Neuronal stem cell (in vitro differentiated cells): ENCODE measurements around the gene SEC14L1.

ENCODE experiments used
- DNase-seq: peaks from one replicate; pipeline ENCODE4 v3.0.0-alpha.2; 2013; ENCODE audit warnings: low spot score
- H2AFZ ChIP-seq: one replicate; pipeline ENCODE4 v1.6.1; 2013; ENCODE audit warnings: mild to moderate bottlenecking, low read length, inconsistent platforms
- H2AK5ac ChIP-seq: 2 replicates; pipeline ENCODE4 v1.6.1; 2013; ENCODE audit warnings: low read depth, mild to moderate bottlenecking, inconsistent platforms, low read length, moderate library complexity, mixed read lengths
- H2BK120ac ChIP-seq: 2 replicates; pipeline ENCODE4 v1.6.1; 2013; ENCODE audit warnings: low read depth, mild to moderate bottlenecking, inconsistent platforms, low read length, moderate library complexity, mixed read lengths
- H2BK12ac ChIP-seq: one replicate; pipeline ENCODE4 v1.6.1; 2013; ENCODE audit warnings: low read length, inconsistent platforms
- H2BK15ac ChIP-seq: 2 replicates; pipeline ENCODE4 v1.6.1; 2013; ENCODE audit warnings: mild to moderate bottlenecking, low read length, inconsistent platforms, mixed read lengths
- H2BK5ac ChIP-seq: one replicate; pipeline ENCODE4 v1.6.1; 2013; ENCODE audit warnings: inconsistent platforms, mild to moderate bottlenecking, low read length, moderate library complexity
- H3K14ac ChIP-seq: one replicate; pipeline ENCODE4 v1.6.1; 2013; ENCODE audit warnings: low read length, inconsistent platforms
- H3K18ac ChIP-seq: 2 replicates; pipeline ENCODE4 v1.6.1; 2013; ENCODE audit warnings: low read length, inconsistent platforms
- H3K23ac ChIP-seq: 2 replicates; pipeline ENCODE4 v1.6.1; 2013; ENCODE audit warnings: low read depth, mild to moderate bottlenecking, mixed read lengths, low read length, inconsistent platforms; ENCODE audit not compliant: poor library complexity
- H3K27ac ChIP-seq: replicated peaks from 3 replicates; pipeline ENCODE4 v1.5.1; 2013; ENCODE audit warnings: low read length, inconsistent platforms
- H3K27me3 ChIP-seq, 3 experiments: 2 replicates each; pipeline ENCODE4 v1.6.1; 2013; ENCODE audit warnings: low read length in 3 of 3, mild to moderate bottlenecking in 2 of 3, inconsistent platforms in 1 of 3, low read depth in 1 of 3, mixed read lengths in 1 of 3, moderate library complexity in 1 of 3; ENCODE audit not compliant: control insufficient read depth in 3 of 3, insufficient read depth in 3 of 3
- H3K36me3 ChIP-seq, 2 donors: replicated peaks in 1 of 2; 2 replicates each; pipeline ENCODE4 v1.6.1; 2013; ENCODE audit warnings: low read length in 2 of 2; ENCODE audit not compliant: control insufficient read depth in 2 of 2, insufficient read depth in 2 of 2
- H3K4ac ChIP-seq: 2 replicates; pipeline ENCODE4 v1.6.1; 2013; ENCODE audit warnings: inconsistent platforms, mild to moderate bottlenecking, low read length, moderate library complexity
- H3K4me1 ChIP-seq, 2 donors: 1 replicate in 1 of 2; 2 replicates in 1 of 2; pipeline ENCODE4 v1.6.1; 2013; ENCODE audit warnings: low read length in 2 of 2, low read depth in 1 of 2; ENCODE audit not compliant: control insufficient read depth in 2 of 2, insufficient read depth in 1 of 2
- H3K4me2 ChIP-seq: one replicate; pipeline ENCODE4 v1.6.1; 2013; ENCODE audit warnings: mild to moderate bottlenecking, low read length, inconsistent platforms; ENCODE audit not compliant: insufficient read depth, poor library complexity, severe bottlenecking
- H3K4me3 ChIP-seq, 2 donors: 2 replicates each; pipeline ENCODE4 v1.5.1; 2013; ENCODE audit warnings: low read length in 2 of 2, mild to moderate bottlenecking in 2 of 2, inconsistent platforms in 1 of 2, moderate library complexity in 1 of 2
- H3K79me1 ChIP-seq: one replicate; pipeline ENCODE4 v1.6.1; 2013; ENCODE audit warnings: low read depth, mild to moderate bottlenecking, inconsistent platforms, low read length, moderate library complexity
- H3K9ac ChIP-seq: one replicate; pipeline ENCODE4 v1.6.1; 2013; ENCODE audit warnings: mild to moderate bottlenecking, low read depth, low read length, inconsistent platforms; ENCODE audit not compliant: poor library complexity
- H3K9me3 ChIP-seq, 2 donors: replicated peaks in 1 of 2; 2 replicates each; pipeline versions ENCODE3 to v1.6.1; 2013; ENCODE audit warnings: low read length in 2 of 2, mild to moderate bottlenecking in 2 of 2, inconsistent platforms in 1 of 2, low read depth in 1 of 2, mixed read lengths in 1 of 2, moderate library complexity in 1 of 2; ENCODE audit not compliant: control insufficient read depth in 2 of 2, insufficient read depth in 1 of 2
- H4K8ac ChIP-seq: one replicate; pipeline ENCODE4 v1.6.1; 2013; ENCODE audit warnings: low read depth, mild to moderate bottlenecking, inconsistent platforms, low read length, moderate library complexity
- H4K91ac ChIP-seq: one replicate; pipeline ENCODE4 v1.6.1; 2013; ENCODE audit warnings: low read length, low read depth, mild to moderate bottlenecking, inconsistent platforms; ENCODE audit not compliant: poor library complexity
- WGBS, 2 donors: extraction: QIAGEN DNeasy Blood & Tissue Kit; methylation state at CpG; one replicate each; pipeline ENCODE4 v1.1.7; 2013; ENCODE audit warnings: missing lambda C conversion rate in 2 of 2, mixed read lengths in 1 of 2; ENCODE audit not compliant: insufficient read length in 2 of 2, insufficient replicate concordance in 1 of 2; ENCODE audit errors: extremely low coverage in 2 of 2; 5-methylcytosine and 5-hydroxymethylcytosine counted together

SEC14L1 gene

DNA sequence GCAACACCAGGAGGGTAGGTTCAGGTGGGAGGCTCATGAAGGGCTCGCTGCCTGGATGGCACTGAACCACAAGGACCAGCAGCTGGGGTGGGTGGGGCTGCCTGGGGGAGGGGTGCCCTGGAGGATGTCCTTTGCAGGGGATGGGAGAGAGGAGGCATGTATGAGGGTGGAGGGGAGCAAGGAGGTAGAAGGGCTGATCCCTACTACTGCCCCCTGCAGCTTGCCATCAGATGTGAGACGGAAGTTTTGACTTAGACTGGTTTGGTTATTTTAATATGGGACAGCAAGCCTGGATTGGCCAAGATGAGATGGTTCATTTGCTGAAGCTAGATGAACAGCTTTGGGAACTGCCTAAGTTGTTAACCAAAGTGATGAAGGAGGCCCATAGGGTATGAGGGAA, 115.9 kb downstream of the SEC14L1 start:
- H3K9me3 ChIP-seq: no peaks in the 10 kb centered on the region
- no peak overlapping the region for H4K91ac ChIP-seq
- H2AFZ ChIP-seq: no peak overlapping the region
- peak overlapping the region; percentile 39 for H3K18ac ChIP-seq
- no peak overlapping the region for H2BK120ac ChIP-seq
- peak overlapping the region; percentile 27 for H2BK15ac ChIP-seq
- peaks cover 0 to 6% (median 0%) of the 10 kb centered on the region in 3 experiments for H3K27me3 ChIP-seq
- no peak overlapping the region for H4K8ac ChIP-seq
- WGBS, 2 donors: no CpG with 5 or more reads among the region's 2 CpGs
- H3K23ac ChIP-seq: no peak overlapping the region
- H3K4me1 ChIP-seq: peaks cover 11 to 14% of the 10 kb centered on the region in 2 donors
- H2BK5ac ChIP-seq: no peak overlapping the region
- no peaks in the 10 kb centered on the region for H3K79me1 ChIP-seq
- H3K36me3 ChIP-seq: no peaks in the 10 kb centered on the region
- no peak overlapping the region for H3K4me2 ChIP-seq
- H3K4ac ChIP-seq: no peak overlapping the region
- H3K14ac ChIP-seq: no peak overlapping the region
- H3K9ac ChIP-seq: no peak overlapping the region
- H3K4me3 ChIP-seq: no peak overlapping the region
- no peak overlapping the region for H3K27ac ChIP-seq
- H2AK5ac ChIP-seq: peak overlapping the region; percentile 57
- no peak for DNase-seq
- H2BK12ac ChIP-seq: no peak overlapping the region

DNA sequence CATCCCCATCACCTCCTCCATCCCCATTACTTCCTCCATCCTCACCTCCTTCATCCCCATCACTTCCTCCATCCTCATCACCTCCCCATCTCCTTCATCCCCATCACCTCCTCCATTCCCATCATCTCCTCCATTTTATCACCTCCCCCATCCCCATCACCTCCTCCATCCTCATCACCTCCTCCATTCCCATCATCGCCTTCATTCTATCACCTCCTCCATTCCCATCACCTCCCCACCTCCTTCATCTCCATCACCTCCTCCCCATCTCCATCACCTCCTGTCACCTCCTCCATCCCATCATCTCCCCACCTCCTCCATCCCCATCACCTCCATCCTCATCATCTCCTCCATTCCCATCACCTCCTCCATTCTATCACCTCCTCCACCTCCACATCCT, 116.4 kb downstream of the SEC14L1 start:
- Histone ChIP-seq H3K14ac (no peak overlapping the region), H3K36me3 (no peaks in the 10 kb centered on the region), H4K91ac (no peak overlapping the region), H3K4ac (no peak overlapping the region), H3K27me3 (peaks cover 0 to 4% (median 0%) of the 10 kb centered on the region in 3 experiments), H2BK120ac (no peak overlapping the region), H3K79me1 (no peaks in the 10 kb centered on the region), H3K23ac (no peak overlapping the region), H3K4me3 (no peak overlapping the region), H3K18ac (no peak overlapping the region), H2BK5ac (no peak overlapping the region), H2AFZ (no peak overlapping the region), H4K8ac (no peak overlapping the region), H3K9me3 (no peaks in the 10 kb centered on the region), H3K4me1 (peaks cover 11 to 14% of the 10 kb centered on the region in 2 donors), H2AK5ac (no peak overlapping the region), H3K9ac (peak overlapping the region; percentile 44), H3K27ac (no peak overlapping the region), H3K4me2 (no peak overlapping the region), H2BK15ac (no peak overlapping the region), H2BK12ac (no peak overlapping the region)
- DNase-seq: no peak
- 100% methylated on average over 1 of the region's 1 CpG for WGBS, 2 donors

DNA sequence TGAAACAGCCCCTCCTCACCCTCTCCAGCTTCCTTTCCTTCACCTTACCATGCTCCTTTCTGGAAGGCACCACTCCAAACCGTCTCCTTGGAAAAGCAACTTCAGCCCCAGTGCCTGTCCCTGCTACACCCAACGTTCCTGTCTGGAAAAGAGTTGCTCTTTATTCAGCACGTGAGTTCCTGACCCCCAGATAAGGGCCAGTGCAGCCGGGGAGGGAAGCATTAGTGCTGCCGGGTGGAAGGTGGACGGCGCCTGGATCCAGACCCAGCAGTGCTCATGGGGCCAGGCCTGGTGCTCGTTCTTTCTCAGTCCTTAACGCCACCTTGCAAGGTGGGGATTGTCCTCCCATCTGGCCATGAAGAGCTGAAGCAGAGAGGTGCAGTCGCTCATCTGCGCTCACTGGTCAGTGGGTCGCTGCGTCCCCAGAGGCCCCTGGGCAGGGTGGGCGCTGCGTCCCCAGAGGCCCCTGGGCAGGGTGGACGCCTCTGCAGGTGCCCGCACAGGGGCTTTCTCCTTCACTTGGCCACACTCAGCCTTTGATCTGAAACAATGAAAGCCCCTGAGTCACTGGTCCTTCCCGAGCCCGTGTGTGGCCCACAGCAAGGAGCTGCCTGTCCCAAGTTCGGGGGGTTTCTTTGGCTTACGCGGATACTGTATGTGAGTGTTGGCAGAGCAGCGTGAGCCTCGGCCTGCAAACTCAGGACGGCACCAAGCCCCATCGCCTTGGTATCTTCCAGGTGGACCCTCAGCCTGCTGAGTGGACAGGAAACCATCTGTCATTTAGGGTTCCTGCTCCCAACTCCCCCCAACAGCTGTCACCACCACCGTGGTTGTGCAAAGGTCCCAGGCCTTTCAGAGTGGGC, 117.1 kb downstream of the SEC14L1 start:
- Histone ChIP-seq H2AK5ac (peak overlapping the region; percentile 60), H3K4me2 (no peak overlapping the region), H2AFZ (no peak overlapping the region), H3K14ac (no peak overlapping the region), H3K4me3 (no peak overlapping the region), H3K36me3 (no peaks in the 10 kb centered on the region), H2BK120ac (no peak overlapping the region), H2BK5ac (peak overlapping the region; percentile 19), H3K23ac (no peak overlapping the region), H3K18ac (peak overlapping the region; percentile 40), H2BK12ac (no peak overlapping the region), H3K4me1 (peaks cover 11 to 14% of the 10 kb centered on the region in 2 donors), H3K79me1 (no peaks in the 10 kb centered on the region), H3K9me3 (no peaks in the 10 kb centered on the region), H4K91ac (peak overlapping the region; percentile 1), H3K9ac (peak overlapping the region; percentile 44), H3K27ac (no peak overlapping the region), H3K27me3 (peaks cover 0 to 4% (median 0%) of the 10 kb centered on the region in 3 experiments), H2BK15ac (no peak overlapping the region), H3K4ac (no peak overlapping the region), H4K8ac (no peak overlapping the region)
- no peak for DNase-seq
- no CpG with 5 or more reads among the region's 27 CpGs for WGBS, 2 donors

DNA sequence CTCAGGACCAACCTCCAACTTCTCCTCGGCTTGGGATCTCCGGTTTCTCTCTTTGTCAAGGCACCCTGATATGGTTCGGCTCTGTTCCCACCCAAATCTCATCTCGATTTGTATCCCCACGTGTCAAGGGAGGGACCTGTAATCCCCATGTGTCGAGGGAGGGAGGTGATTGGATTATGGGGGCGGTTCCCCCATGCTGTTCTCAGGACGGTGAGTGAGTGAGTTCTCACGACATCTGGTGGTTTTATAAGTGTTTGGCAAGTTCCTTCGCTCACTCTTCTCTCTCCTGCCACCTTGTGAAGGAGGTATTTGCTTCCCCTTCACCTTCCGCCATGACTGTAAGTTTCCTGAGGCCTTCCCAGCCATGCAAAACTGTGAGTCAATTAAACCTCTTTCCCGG, 117.9 kb downstream of the SEC14L1 start:
- WGBS, 2 donors: no CpG with 5 or more reads among the region's 12 CpGs
- no peaks in the 10 kb centered on the region for H3K36me3 ChIP-seq
- no peak overlapping the region for H2BK120ac ChIP-seq
- no peak overlapping the region for H3K4me3 ChIP-seq
- peak overlapping the region; percentile 20 for H3K18ac ChIP-seq
- no peaks in the 10 kb centered on the region for H3K9me3 ChIP-seq
- H3K14ac ChIP-seq: no peak overlapping the region
- no peak overlapping the region for H2AK5ac ChIP-seq
- H3K4me2 ChIP-seq: no peak overlapping the region
- peaks cover 11 to 14% of the 10 kb centered on the region in 2 donors for H3K4me1 ChIP-seq
- peaks cover 0 to 4% (median 0%) of the 10 kb centered on the region in 3 experiments for H3K27me3 ChIP-seq
- H4K91ac ChIP-seq: no peak overlapping the region
- H3K23ac ChIP-seq: no peak overlapping the region
- no peak overlapping the region for H4K8ac ChIP-seq
- H3K9ac ChIP-seq: no peak overlapping the region
- peak overlapping the region; percentile 19 for H2BK5ac ChIP-seq
- no peak overlapping the region for H3K4ac ChIP-seq
- H2BK15ac ChIP-seq: no peak overlapping the region
- H3K27ac ChIP-seq: no peak overlapping the region
- no peak overlapping the region for H2BK12ac ChIP-seq
- H2AFZ ChIP-seq: no peak overlapping the region
- DNase-seq: no peak
- no peaks in the 10 kb centered on the region for H3K79me1 ChIP-seq
